Endodermal cell (in vitro differentiated cells): ENCODE measurements around the gene PLEKHA5. TPM values are rescaled to one million over a fixed set of nuclear protein-coding genes. Genes with fewer than 3 reads are reported as not detected.

ENCODE experiments used
- DNase-seq: peaks from one replicate; pipeline ENCODE4 v3.0.0-alpha.2; 2017
- H3K27ac ChIP-seq: 2 replicates; pipeline ENCODE4 v1.5.1; 2013; ENCODE audit warnings: mild to moderate bottlenecking, low read depth, low read length, moderate library complexity
- H3K27me3 ChIP-seq: 2 replicates; pipeline ENCODE4 v1.6.1; 2013; ENCODE audit warnings: mild to moderate bottlenecking, low read length, moderate library complexity; ENCODE audit not compliant: insufficient read depth, control insufficient read depth, poor library complexity, severe bottlenecking
- H3K36me3 ChIP-seq: 2 replicates; pipeline ENCODE4 v1.7.0; 2013; ENCODE audit warnings: mild to moderate bottlenecking, low read length, moderate library complexity; ENCODE audit not compliant: control insufficient read depth, insufficient read depth
- H3K4me1 ChIP-seq: one replicate; pipeline ENCODE4 v1.7.0; 2013; ENCODE audit warnings: low read length; ENCODE audit not compliant: control insufficient read depth, insufficient read depth
- H3K4me3 ChIP-seq: 2 replicates; pipeline ENCODE4 v1.5.1; 2013; ENCODE audit warnings: mild to moderate bottlenecking, low read length, moderate library complexity
- H3K9ac ChIP-seq: 2 replicates; pipeline ENCODE4 v1.6.1; 2013; ENCODE audit warnings: mild to moderate bottlenecking, low read length, moderate library complexity; ENCODE audit not compliant: poor library complexity, severe bottlenecking; ENCODE audit errors: extremely low read depth
- H3K9me3 ChIP-seq: 2 replicates; pipeline ENCODE4 v1.6.1; 2013; ENCODE audit warnings: mild to moderate bottlenecking, low read length, moderate library complexity; ENCODE audit not compliant: control insufficient read depth
- H3K27ac Mint-ChIP-seq: 2 replicates; pipeline ENCODE4 v1.8.0; 2020; ENCODE audit warnings: mixed read lengths
- H3K27me3 Mint-ChIP-seq: 2 replicates; pipeline ENCODE4 v1.8.0; 2021; ENCODE audit warnings: mild to moderate bottlenecking, mixed read lengths; ENCODE audit not compliant: insufficient read depth
- H3K36me3 Mint-ChIP-seq: 2 replicates; pipeline ENCODE4 v1.8.0; 2020; ENCODE audit warnings: low read depth, mixed read lengths
- H3K4me1 Mint-ChIP-seq: 2 replicates; pipeline ENCODE4 v1.8.0; 2020; ENCODE audit warnings: mixed read lengths
- H3K4me3 Mint-ChIP-seq: 2 replicates; pipeline ENCODE4 v1.8.0; 2020; ENCODE audit warnings: mild to moderate bottlenecking, moderate library complexity, mixed read lengths
- H3K9me3 Mint-ChIP-seq: 2 replicates; pipeline ENCODE4 v1.8.0; 2020; ENCODE audit warnings: mild to moderate bottlenecking, mixed read lengths
- WGBS, 2 experiments: methylation state at CpG; one replicate each; pipeline versions ENCODE4 v1.1.5 to v1.1.7; 2013; ENCODE audit warnings: missing lambda C conversion rate in 2 of 2, mixed read lengths in 1 of 2; ENCODE audit not compliant: insufficient coverage in 1 of 2, insufficient read length in 1 of 2; 5-methylcytosine and 5-hydroxymethylcytosine counted together
- total RNA-seq, 2 donors: library from RNA; stranded (reverse); fragmentation: NEBNext Ultra II Directional in 1 of 2; extraction: Animal tissue kit (Norgen Biotek cat#: 25700) in 1 of 2; gene quantifications; 2 replicates in 1 of 2; 3 replicates in 1 of 2; pipeline ENCODE4 v1.2.1, GENCODE V29; 2021
- TF ChIP-seq, protein P1 (sequence below): fragments of 200-600 bp; sonication (generic); conservative IDR thresholded peaks from 2 replicates; pipeline ENCODE4 v1.5.0; 2021; ENCODE audit warnings: antibody characterized with exemption, mild to moderate bottlenecking

PLEKHA5 gene
- total RNA-seq, 2 donors from 2014 or later: 48.5 to 139 TPM

DNA sequence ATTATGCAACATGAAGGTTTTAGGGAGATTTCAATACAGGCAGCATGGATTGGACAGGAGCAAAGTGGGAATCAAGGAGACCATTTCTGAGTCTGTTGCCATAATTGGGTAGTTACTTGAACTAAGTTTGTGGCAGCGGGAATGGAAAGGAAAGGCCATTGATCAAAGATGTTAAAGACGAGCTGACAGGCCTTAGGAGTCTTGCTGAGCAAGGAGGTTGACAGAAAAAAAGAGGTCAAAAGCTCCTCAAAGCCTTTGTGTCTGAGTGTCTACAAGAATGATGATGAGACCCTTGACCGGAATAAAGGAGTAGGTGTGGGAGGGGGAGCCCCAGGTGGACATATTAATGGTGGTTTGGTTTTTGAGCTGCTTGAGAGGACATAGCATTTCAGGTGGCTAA lies 9.4 kb downstream of the PLEKHA5 start:
- 53 to 65% methylated on average over 3 of the region's 3 CpGs for WGBS, 2 experiments
- Histone ChIP-seq H3K4me3 (peak overlapping the region; percentile 19), H3K27me3 (no peaks in the 10 kb centered on the region), H3K4me1 (peaks cover 14% of the 10 kb centered on the region), H3K27ac (peak overlapping the region; percentile 91), H3K36me3 (peaks cover 55% of the 10 kb centered on the region), H3K9ac (no peak overlapping the region), H3K9me3 (no peaks in the 10 kb centered on the region)
- DNase-seq: no peak
- Mint-ChIP-seq H3K4me3 (peak overlapping the region; percentile 0), H3K27me3 (no peaks in the 10 kb centered on the region), H3K9me3 (no peaks in the 10 kb centered on the region), H3K27ac (no peak overlapping the region), H3K36me3 (peaks cover 54% of the 10 kb centered on the region), H3K4me1 (peaks cover 50% of the 10 kb centered on the region)
- TF ChIP-seq, protein P1, sequence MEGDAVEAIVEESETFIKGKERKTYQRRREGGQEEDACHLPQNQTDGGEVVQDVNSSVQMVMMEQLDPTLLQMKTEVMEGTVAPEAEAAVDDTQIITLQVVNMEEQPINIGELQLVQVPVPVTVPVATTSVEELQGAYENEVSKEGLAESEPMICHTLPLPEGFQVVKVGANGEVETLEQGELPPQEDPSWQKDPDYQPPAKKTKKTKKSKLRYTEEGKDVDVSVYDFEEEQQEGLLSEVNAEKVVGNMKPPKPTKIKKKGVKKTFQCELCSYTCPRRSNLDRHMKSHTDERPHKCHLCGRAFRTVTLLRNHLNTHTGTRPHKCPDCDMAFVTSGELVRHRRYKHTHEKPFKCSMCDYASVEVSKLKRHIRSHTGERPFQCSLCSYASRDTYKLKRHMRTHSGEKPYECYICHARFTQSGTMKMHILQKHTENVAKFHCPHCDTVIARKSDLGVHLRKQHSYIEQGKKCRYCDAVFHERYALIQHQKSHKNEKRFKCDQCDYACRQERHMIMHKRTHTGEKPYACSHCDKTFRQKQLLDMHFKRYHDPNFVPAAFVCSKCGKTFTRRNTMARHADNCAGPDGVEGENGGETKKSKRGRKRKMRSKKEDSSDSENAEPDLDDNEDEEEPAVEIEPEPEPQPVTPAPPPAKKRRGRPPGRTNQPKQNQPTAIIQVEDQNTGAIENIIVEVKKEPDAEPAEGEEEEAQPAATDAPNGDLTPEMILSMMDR: no peak

DNA sequence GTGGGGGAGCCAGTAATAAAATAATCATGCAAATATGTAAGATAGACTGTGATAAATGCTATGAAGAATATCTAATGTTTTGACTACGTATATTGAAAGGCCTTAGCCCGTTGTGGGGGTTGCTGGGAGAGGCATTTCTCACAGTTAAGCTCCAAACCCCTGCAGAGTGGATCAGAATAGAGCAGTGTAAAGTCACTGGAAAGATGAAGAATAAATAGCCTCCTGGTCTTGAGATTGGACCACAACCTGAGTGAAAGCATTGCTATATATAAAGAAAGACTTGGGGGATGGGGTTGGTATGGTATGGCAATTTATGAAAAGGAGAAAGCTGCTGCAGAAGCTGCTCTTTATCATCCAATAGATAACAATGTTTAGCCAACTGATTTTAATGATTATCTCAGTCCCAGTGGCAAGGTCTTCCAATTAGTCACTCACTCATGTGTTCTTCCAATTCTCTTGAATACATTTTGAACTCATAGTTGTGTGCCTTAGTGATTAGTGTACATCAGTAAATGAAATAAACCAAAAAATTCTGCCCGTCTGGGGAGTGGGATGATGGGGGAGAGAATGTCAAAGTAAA lies 10.2 kb downstream of the PLEKHA5 start:
- peaks cover 52% of the 10 kb centered on the region for H3K4me1 Mint-ChIP-seq
- no peaks in the 10 kb centered on the region for H3K9me3 Mint-ChIP-seq
- peaks cover 55% of the 10 kb centered on the region for H3K36me3 Mint-ChIP-seq
- no peak for DNase-seq
- TF ChIP-seq, protein P1: no peak
- peak overlapping the region; percentile 9 for H3K27ac Mint-ChIP-seq
- H3K36me3 ChIP-seq: peaks cover 55% of the 10 kb centered on the region
- no peaks in the 10 kb centered on the region for H3K27me3 Mint-ChIP-seq
- no peak overlapping the region for H3K9ac ChIP-seq
- 49 to 51% methylated on average over 2 of the region's 3 CpGs for WGBS, 2 experiments
- no peaks in the 10 kb centered on the region for H3K27me3 ChIP-seq
- H3K4me3 ChIP-seq: peak overlapping the region; percentile 37
- H3K4me1 ChIP-seq: peaks cover 14% of the 10 kb centered on the region
- H3K9me3 ChIP-seq: no peaks in the 10 kb centered on the region
- H3K4me3 Mint-ChIP-seq: peak overlapping the region; percentile 2
- H3K27ac ChIP-seq: peak overlapping the region; percentile 91

DNA sequence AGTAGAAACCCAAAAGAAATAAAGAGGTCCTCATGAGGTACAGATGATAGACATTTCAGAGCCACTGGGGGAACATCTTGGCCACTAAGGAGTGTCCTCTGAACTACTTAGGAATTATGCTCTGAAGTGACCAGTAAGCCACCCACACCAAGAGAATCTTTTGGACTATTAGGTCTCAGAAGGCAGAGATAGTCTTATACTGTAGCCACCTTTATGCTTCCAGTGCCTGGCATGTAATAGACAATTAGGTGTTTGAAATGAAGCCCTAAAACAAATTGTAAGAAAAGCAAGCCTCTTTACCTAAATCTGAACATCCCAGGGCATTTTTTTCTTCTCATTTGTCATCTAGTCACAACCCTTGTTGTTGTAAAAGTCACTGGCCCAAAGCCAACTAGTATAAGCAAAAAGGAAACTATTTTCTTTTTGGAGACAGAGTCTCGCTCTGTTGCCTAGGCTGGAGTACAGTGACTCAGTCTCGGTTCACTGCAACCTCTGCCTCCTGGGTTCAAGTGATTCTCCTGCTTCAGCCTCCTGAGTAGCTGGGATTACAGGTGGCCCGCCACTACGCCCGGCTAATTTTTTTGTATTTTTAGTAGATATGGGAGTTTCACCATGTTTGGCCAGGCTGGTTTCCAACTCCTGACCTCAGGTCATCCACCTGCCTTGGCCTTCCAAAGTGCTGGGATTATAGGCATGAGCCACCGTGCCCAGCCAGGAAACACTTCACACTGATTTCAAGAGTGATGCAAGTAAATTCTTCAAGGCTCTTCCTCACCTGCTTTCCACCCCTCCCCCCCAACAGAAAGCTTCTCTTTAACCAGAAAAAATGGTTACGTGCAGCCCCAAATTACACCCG lies 11.1 kb downstream of the PLEKHA5 start:
- H3K27me3 ChIP-seq: no peaks in the 10 kb centered on the region
- Mint-ChIP-seq H3K27ac (no peak overlapping the region), H3K27me3 (no peaks in the 10 kb centered on the region), H3K9me3 (no peaks in the 10 kb centered on the region), H3K4me3 (no peak overlapping the region), H3K36me3 (peaks cover 50% of the 10 kb centered on the region), H3K4me1 (peaks cover 49% of the 10 kb centered on the region)
- H3K4me1 ChIP-seq: peaks cover 16% of the 10 kb centered on the region
- TF ChIP-seq, protein P1: no peak
- H3K36me3 ChIP-seq: peaks cover 52% of the 10 kb centered on the region
- DNase-seq: peak; percentile 50
- H3K4me3 ChIP-seq: peak overlapping the region; percentile 37
- peak overlapping the region; percentile 91 for H3K27ac ChIP-seq
- 86 to 91% methylated on average over 4 to 8 of the region's 8 CpGs for WGBS, 2 experiments
- no peak overlapping the region for H3K9ac ChIP-seq
- H3K9me3 ChIP-seq: no peaks in the 10 kb centered on the region
